Fibroblast of gingiva (primary cell): ENCODE results near the gene APOF.
"Not testable (repeated sequence)": the region's sequence is repeated elsewhere in the genome, so short reads cannot be mapped to it uniquely, and the experiment has no call there.

Experiments used
- DNase-seq: peaks from one replicate; pipeline ENCODE4 v3.0.0-alpha.2; 2011; ENCODE audit warnings: low read depth

The APOF gene

GRCh38 chr12:56366948-56367347 lies 4.3 kb upstream of the APOF start:
- DNase-seq, result no peak

GRCh38 chr12:56361487-56362129 lies 1.0 kb downstream of the APOF start:
- DNase-seq, result no peak

GRCh38 chr12:56359851-56360767 lies 2.5 kb downstream of the APOF start, which contains the start of gene STAT2:
TSS of gene STAT2 (minus strand) at chr12:56360107. CDS start at chr12:56356571, 3,536 bp downstream.
- peak; percentile 100 for DNase-seq

- peak; percentile 85 for DNase-seq
These were observed 3.7 kb downstream of the APOF start for GRCh38 chr12:56358836-56359532.

GRCh38 chr12:56351325-56351724 lies 11.3 kb downstream of the APOF start:
- no peak for DNase-seq

- no peak for DNase-seq
These were observed 12.0 kb downstream of the APOF start for GRCh38 chr12:56350662-56351061.

- DNase-seq, result no peak
These were observed 13.9 kb downstream of the APOF start for GRCh38 chr12:56348776-56349175.

GRCh38 chr12:56347255-56347654 lies 15.4 kb downstream of the APOF start:
- not testable (repeated sequence) for DNase-seq

- no peak for DNase-seq
These were observed 16.0 kb downstream of the APOF start for GRCh38 chr12:56346675-56347074.

- DNase-seq, result not testable (repeated sequence)
These were observed 20.4 kb downstream of the APOF start for GRCh38 chr12:56342290-56342689.

GRCh38 chr12:56341616-56342015 lies 21.0 kb downstream of the APOF start:
- DNase-seq, result no peak

- DNase-seq, result no peak
These were observed 23.6 kb downstream of the APOF start for GRCh38 chr12:56339158-56339422.

- DNase-seq, result no peak
These were observed 24.1 kb downstream of the APOF start, which contains the start of gene IL23A for GRCh38 chr12:56338308-56339157. TSS of gene IL23A (plus strand) at chr12:56338884. CDS start at chr12:56339045, 161 bp downstream.

- no peak for DNase-seq
These were observed 24.9 kb downstream of the APOF start for GRCh38 chr12:56337753-56338251.

- no peak for DNase-seq
These were observed 26.1 kb downstream of the APOF start for GRCh38 chr12:56336361-56337167.

- DNase-seq, result not testable (repeated sequence)
These were observed 27.1 kb downstream of the APOF start for GRCh38 chr12:56335527-56335926.

- no peak for DNase-seq
These were observed 28.2 kb downstream of the APOF start for GRCh38 chr12:56334490-56334793.

- peak; percentile 97 for DNase-seq
These were observed 28.8 kb downstream of the APOF start, which contains the start of gene PAN2 for GRCh38 chr12:56333679-56334489. TSS of gene PAN2 (minus strand) at chr12:56334000. CDS start at chr12:56333094, 906 bp downstream.

GRCh38 chr12:56333197-56333678 lies 29.4 kb downstream of the APOF start:
- DNase-seq, result no peak
